ENCODE data around the gene PEX1. TPM values are rescaled to one million over a fixed set of nuclear protein-coding genes. Genes with fewer than 3 reads are reported as not detected.
A peak's percentile ranks its signal among the peaks of the same experiment; 100 is the strongest.

Gene PEX1
- total and polyA plus RNA-seq, 9 of the 15 experiments (the other 6 are each of a cell fraction or from before 2014, with no cell fraction given) = 9.4 to 32.2 (median 19.9) TPM

GRCh38 chr7:92447345-92448204, 80.7 kb downstream of the PEX1 start, which contains the start of gene GATAD1 (continued):
- TF ChIP-seq, protein P1, sequence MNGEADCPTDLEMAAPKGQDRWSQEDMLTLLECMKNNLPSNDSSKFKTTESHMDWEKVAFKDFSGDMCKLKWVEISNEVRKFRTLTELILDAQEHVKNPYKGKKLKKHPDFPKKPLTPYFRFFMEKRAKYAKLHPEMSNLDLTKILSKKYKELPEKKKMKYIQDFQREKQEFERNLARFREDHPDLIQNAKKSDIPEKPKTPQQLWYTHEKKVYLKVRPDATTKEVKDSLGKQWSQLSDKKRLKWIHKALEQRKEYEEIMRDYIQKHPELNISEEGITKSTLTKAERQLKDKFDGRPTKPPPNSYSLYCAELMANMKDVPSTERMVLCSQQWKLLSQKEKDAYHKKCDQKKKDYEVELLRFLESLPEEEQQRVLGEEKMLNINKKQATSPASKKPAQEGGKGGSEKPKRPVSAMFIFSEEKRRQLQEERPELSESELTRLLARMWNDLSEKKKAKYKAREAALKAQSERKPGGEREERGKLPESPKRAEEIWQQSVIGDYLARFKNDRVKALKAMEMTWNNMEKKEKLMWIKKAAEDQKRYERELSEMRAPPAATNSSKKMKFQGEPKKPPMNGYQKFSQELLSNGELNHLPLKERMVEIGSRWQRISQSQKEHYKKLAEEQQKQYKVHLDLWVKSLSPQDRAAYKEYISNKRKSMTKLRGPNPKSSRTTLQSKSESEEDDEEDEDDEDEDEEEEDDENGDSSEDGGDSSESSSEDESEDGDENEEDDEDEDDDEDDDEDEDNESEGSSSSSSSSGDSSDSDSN (IDR thresholded peaks at IDR 0.05; ENCODE audit: borderline replicate concordance in 1 of 2, low read depth in 2 of 2, low read length in 2 of 2) = peak in 1 of 2 experiments; percentile 74; a peak in 1 of 4 replicates
- TF ChIP-seq ZNF253 (CRISPR knock-in tag; conservative IDR thresholded peaks at IDR 0.05) (no peak), CTBP1 (IDR thresholded peaks at IDR 0.05; ENCODE audit: borderline replicate concordance) (0 out of 2 replicates have a peak, but pooled peaks have one; percentile 72), E4F1 (CRISPR knock-in tag; IDR thresholded peaks at IDR 0.05; ENCODE audit: borderline replicate concordance) (peak; percentile 36; the same call in 1 of the 2 replicates), POLR2B (IDR thresholded peaks at IDR 0.05; ENCODE audit: low read depth, partially characterized antibody) (peak; percentile 91), NRF1 (conservative IDR thresholded peaks at IDR 0.05 in 1 of 2, IDR thresholded peaks at IDR 0.05 in 1 of 2) (peak in 1 of 2 experiments; percentile 5; a peak in 2 of 4 replicates), MYC (IDR thresholded peaks at IDR 0.05; ENCODE audit: low read depth, low read length) (peak; percentile 84), MYC (CRISPR knock-in tag; IDR thresholded peaks at IDR 0.05; ENCODE audit: borderline replicate concordance, low read depth) (no peak; the same call in 1 of the 2 replicates), POLR2A (conservative IDR thresholded peaks at IDR 0.05) (peak; percentile 95), PKNOX1 (IDR thresholded peaks at IDR 0.05) (peak; percentile 7; the same call in 1 of the 2 replicates), SETDB1 (IDR thresholded peaks at IDR 0.05; ENCODE audit: low read length) (no peak), SREBF2 (CRISPR knock-in tag; IDR thresholded peaks at IDR 0.05) (no peak), SMC3 (conservative IDR thresholded peaks at IDR 0.05; ENCODE audit: insufficient read depth, low read depth, low read length) (peak; percentile 81), IRF1 (CRISPR knock-in tag; IDR thresholded peaks at IDR 0.05; ENCODE audit: borderline replicate concordance) (no peak), ATF1 (CRISPR knock-in tag; IDR thresholded peaks at IDR 0.05) (no peak), ATF1 (tag; IDR thresholded peaks at IDR 0.05) (no peak), NFYB (IDR thresholded peaks at IDR 0.05; ENCODE audit: extremely low read depth, insufficient read length) (no peak), MTF1 (CRISPR knock-in tag; IDR thresholded peaks at IDR 0.05; ENCODE audit: borderline replicate concordance) (no peak)
- TF ChIP-seq, protein P2, sequence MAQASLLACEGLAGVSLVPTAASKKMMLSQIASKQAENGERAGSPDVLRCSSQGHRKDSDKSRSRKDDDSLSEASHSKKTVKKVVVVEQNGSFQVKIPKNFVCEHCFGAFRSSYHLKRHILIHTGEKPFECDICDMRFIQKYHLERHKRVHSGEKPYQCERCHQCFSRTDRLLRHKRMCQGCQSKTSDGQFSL (CRISPR knock-in tag; IDR thresholded peaks at IDR 0.05) = peak; percentile 99
- TF ChIP-seq, protein P2 (tag; IDR thresholded peaks at IDR 0.05) = peak in 1 of 2 experiments; percentile 99; a peak in 2 of 4 replicates

Data from K562 (cell line).